Measurements from ENCODE around the gene PUM1.

The PUM1 gene

GRCh38 chr1:30886710-30887428, 178.6 kb downstream of the PUM1 start:
- H3K4me3 ChIP-seq (ENCODE audit: low read depth, low read length), result no peak overlapping the region
- TF ChIP-seq CTCF (IDR thresholded peaks at IDR 0.05; ENCODE audit: borderline replicate concordance, insufficient read depth, low read depth, low read length), result no peak

- TF ChIP-seq CTCF (IDR thresholded peaks at IDR 0.05; ENCODE audit: borderline replicate concordance, insufficient read depth, low read depth, low read length), result no peak
- H3K4me3 ChIP-seq (ENCODE audit: low read depth, low read length), result no peak overlapping the region
Observed at GRCh38 chr1:30885570-30886522, 179.7 kb downstream of the PUM1 start.

GRCh38 chr1:30884723-30885122, 180.8 kb downstream of the PUM1 start:
- no peak for TF ChIP-seq CTCF (IDR thresholded peaks at IDR 0.05; ENCODE audit: borderline replicate concordance, insufficient read depth, low read depth, low read length)

GRCh38 chr1:30883389-30884172, 181.9 kb downstream of the PUM1 start:
- H3K4me3 ChIP-seq (ENCODE audit: low read depth, low read length), result no peak overlapping the region
- no peak for TF ChIP-seq CTCF (IDR thresholded peaks at IDR 0.05; ENCODE audit: borderline replicate concordance, insufficient read depth, low read depth, low read length)

More at GRCh38 chr1:30884723-30885122, 180.8 kb downstream of the PUM1 start:
- H3K4me3 ChIP-seq (ENCODE audit: low read depth, low read length), result no peak overlapping the region

- no peak for TF ChIP-seq CTCF (IDR thresholded peaks at IDR 0.05; ENCODE audit: borderline replicate concordance, insufficient read depth, low read depth, low read length)
- H3K4me3 ChIP-seq (ENCODE audit: low read depth, low read length), result no peak overlapping the region
Observed at GRCh38 chr1:30882678-30883388, 182.7 kb downstream of the PUM1 start.

Data from GM12875 (cell line).